Epithelial cell of proximal tubule (primary cell): ENCODE results near the gene VPS8. TPM values are rescaled to one million over a fixed set of nuclear protein-coding genes. Genes with fewer than 3 reads are reported as not detected.
"Not testable (repeated sequence)": the region's sequence is repeated elsewhere in the genome, so short reads cannot be mapped to it uniquely, and the experiment has no call there.

Experiments
- DNase-seq: peaks from one replicate; pipeline ENCODE4 v3.0.0-alpha.2; 2011; ENCODE audit warnings: low read depth
- H3K4me3 ChIP-seq: 2 replicates; pipeline ENCODE4 v1.5.1; 2011; ENCODE audit warnings: low read depth, mild to moderate bottlenecking, low read length
- CTCF ChIP-seq: conservative IDR thresholded peaks from 2 replicates; pipeline ENCODE4 v1.5.1; 2012; ENCODE audit warnings: low read depth, mild to moderate bottlenecking, low read length
- total RNA-seq: library from RNA; depleted of rRNA; stranded (reverse); fragments of >200 nt; gene quantifications from 2 replicates; pipeline ENCODE4 v1.2.3, GENCODE V29; 2015

VPS8 gene
- total RNA-seq, 1 donor from 2014 or later = 16.7 TPM

GRCh38 chr3:185009650-185010049 lies 197.7 kb downstream of the VPS8 start:
- H3K4me3 ChIP-seq = no peak overlapping the region
- no peak for DNase-seq
- TF ChIP-seq CTCF = no peak

- H3K4me3 ChIP-seq, DNase-seq: not testable (repeated sequence)
Observed at GRCh38 chr3:185017584-185017983, 205.6 kb downstream of the VPS8 start.

- H3K4me3 ChIP-seq, DNase-seq: not testable (repeated sequence)
Observed at GRCh38 chr3:185017996-185018395, 206.0 kb downstream of the VPS8 start.

- TF ChIP-seq CTCF = no peak
Observed at GRCh38 chr3:185021256-185021655, 209.3 kb downstream of the VPS8 start.

GRCh38 chr3:185024406-185024805 lies 212.4 kb downstream of the VPS8 start:
- DNase-seq = no peak
- H3K4me3 ChIP-seq = no peak overlapping the region
- TF ChIP-seq CTCF = no peak

More at GRCh38 chr3:185021256-185021655, 209.3 kb downstream of the VPS8 start:
- DNase-seq = no peak
- no peak overlapping the region for H3K4me3 ChIP-seq

- TF ChIP-seq CTCF = no peak
- H3K4me3 ChIP-seq = no peak overlapping the region
- DNase-seq = no peak
Observed at GRCh38 chr3:185024966-185025365, 213.0 kb downstream of the VPS8 start.

DNA sequence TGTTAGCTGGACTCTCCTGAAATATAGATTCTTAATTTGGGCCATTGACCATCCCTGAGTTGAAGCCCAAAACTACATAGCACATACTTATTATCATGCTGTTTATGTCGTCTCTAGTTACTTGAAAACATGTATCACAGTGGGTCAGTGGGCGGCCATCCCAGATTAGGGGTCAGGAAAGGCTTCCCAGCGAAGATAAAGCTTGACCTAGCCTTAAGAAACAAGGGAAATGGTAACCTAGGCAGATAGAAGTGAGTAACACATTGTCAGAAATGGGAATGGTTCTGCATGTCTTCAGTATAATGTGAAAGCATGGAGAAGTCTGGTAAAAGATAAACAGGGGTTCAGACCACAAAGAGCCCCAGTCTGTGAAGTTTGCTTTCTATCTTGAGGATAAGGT lies 216.2 kb downstream of the VPS8 start:
- no peak for DNase-seq
- H3K4me3 ChIP-seq = no peak overlapping the region
- no peak for TF ChIP-seq CTCF

GRCh38 chr3:185029086-185029485 lies 217.1 kb downstream of the VPS8 start:
- H3K4me3 ChIP-seq = no peak overlapping the region
- DNase-seq = no peak
- TF ChIP-seq CTCF = no peak
